ENCODE measurements around the gene ZNF567. TPM values are rescaled to one million over a fixed set of nuclear protein-coding genes. Genes with fewer than 3 reads are reported as not detected.
"Not testable (repeated sequence)": the region's sequence is repeated elsewhere in the genome, so short reads cannot be mapped to it uniquely, and the experiment has no call there.

Gene ZNF567
- total RNA-seq, 1 experiment from 2014 or later, result 8.7 TPM

GRCh38 chr19:36748431-36749275 lies 61.2 kb downstream of the ZNF567 start:
- in situ Hi-C loops (cut with HindIII; ENCODE audit: low sequenced_read_pairs), result no loop called here

DNA sequence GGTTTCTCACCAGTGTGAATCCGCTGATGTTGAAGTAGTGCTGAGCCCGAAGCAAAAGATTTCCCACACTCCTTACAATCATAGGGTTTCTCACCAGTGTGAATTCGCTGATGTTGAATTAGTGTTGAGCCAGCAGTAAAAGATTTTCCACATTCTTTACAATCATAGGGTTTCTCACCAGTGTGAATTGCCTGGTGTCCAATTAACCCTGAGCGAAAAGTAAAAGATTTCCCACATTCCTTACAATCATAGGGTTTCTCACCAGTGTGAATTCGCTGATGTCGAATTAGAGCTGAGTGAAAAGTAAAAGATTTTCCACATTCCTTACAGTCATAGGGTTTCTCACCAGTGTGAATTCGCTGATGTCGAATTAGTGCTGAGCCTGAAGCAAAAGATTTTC lies 62.2 kb downstream of the ZNF567 start:
- in situ Hi-C loops (cut with HindIII; ENCODE audit: low sequenced_read_pairs); DNase-seq (ENCODE audit: low spot score): not testable (repeated sequence)

More at GRCh38 chr19:36748431-36749275, 61.2 kb downstream of the ZNF567 start:
- DNase-seq (ENCODE audit: low spot score), result no peak

GRCh38 chr19:36750066-36750691 lies 62.8 kb downstream of the ZNF567 start:
- no peak for DNase-seq (ENCODE audit: low spot score)
- in situ Hi-C loops (cut with HindIII; ENCODE audit: low sequenced_read_pairs), result no loop called here

Other genes starting within 250 kb of the ZNF567 start
- gene ZNF566, start 198.1 kb upstream of the ZNF567 start, total RNA-seq (2014; rRNA removed; shearing (Covaris generic)), result 14.1 and 15.8 TPM in 2 replicates
- gene ZNF260, start 159.3 kb upstream of the ZNF567 start, total RNA-seq (2014; rRNA removed; shearing (Covaris generic)), result 7.0 and 69.0 TPM in 2 replicates
- gene ZNF529, start 114.3 kb upstream of the ZNF567 start, total RNA-seq (2014; rRNA removed; shearing (Covaris generic)), result 7.8 and 8.9 TPM in 2 replicates
- gene ZNF382, start 82.3 kb upstream of the ZNF567 start, total RNA-seq (2014; rRNA removed; shearing (Covaris generic)), result 5.7 and 16.4 TPM in 2 replicates
- gene ZNF461, start 20.8 kb upstream of the ZNF567 start, total RNA-seq (2014; rRNA removed; shearing (Covaris generic)), result 0.62 and 8.3 TPM in 2 replicates
- gene ZNF850, start 85.2 kb downstream of the ZNF567 start, total RNA-seq (2014; rRNA removed; shearing (Covaris generic)), result 2.6 and 3.8 TPM in 2 replicates
- 1.1 and 2.1 TPM in 2 replicates for gene ZNF790, start 150.8 kb downstream of the ZNF567 start, total RNA-seq (2014; rRNA removed; shearing (Covaris generic))
- gene ZNF345, start 163.3 kb downstream of the ZNF567 start, total RNA-seq (2014; rRNA removed; shearing (Covaris generic)), result 1.8 and 2.1 TPM in 2 replicates
- not detected in 2 replicates for gene ZNF829, start 228.7 kb downstream of the ZNF567 start, total RNA-seq (2014; rRNA removed; shearing (Covaris generic))
- 0.12 and 0.14 TPM in 2 replicates for gene ZNF568, start 228.7 kb downstream of the ZNF567 start, total RNA-seq (2014; rRNA removed; shearing (Covaris generic))